Testis (tissue), 3 donors: ENCODE measurements around the gene EXOSC5. TPM values are rescaled to one million over a fixed set of nuclear protein-coding genes. Genes with fewer than 3 reads are reported as not detected.

Source experiments
- DNase-seq: peaks from one replicate; pipeline ENCODE4 v3.0.0-alpha.2; 2019
- H3K27ac ChIP-seq, 2 donors: fragments of 200-600 bp; sonication (generic); one replicate each; pipeline ENCODE4 v1.5.1; 2019
- H3K27me3 ChIP-seq: fragments of 200-600 bp; sonication (generic); one replicate; pipeline ENCODE4 v1.5.1; 2019
- H3K36me3 ChIP-seq: fragments of 200-600 bp; sonication (generic); one replicate; pipeline ENCODE4 v1.5.1; 2017; ENCODE audit warnings: low read depth; ENCODE audit errors: missing control alignments
- H3K4me1 ChIP-seq: fragments of 200-600 bp; sonication (generic); one replicate; pipeline ENCODE4 v1.5.1; 2019
- H3K4me3 ChIP-seq, 2 donors: fragments of 200-600 bp; sonication (generic); one replicate each; pipeline ENCODE4 v1.5.1; 2017 to 2019
- H3K9me3 ChIP-seq: fragments of 200-600 bp; sonication (generic); one replicate; pipeline ENCODE4 v1.5.1; 2017
- POLR2A ChIP-seq: fragments of 450-650 bp; IDR thresholded peaks from one replicate; pipeline ENCODE4 v1.6.1; 2017; ENCODE audit warnings: antibody characterized with exemption, mild to moderate bottlenecking, moderate library complexity
- whole genome bisulfite sequencing, 2 donors: methylation state at CpG; one replicate each; pipeline ENCODE4 v1.1.5; 2018; 5-methylcytosine and 5-hydroxymethylcytosine counted together
- intact Hi-C: fragments of 100-400 bp; cut with DNase I; formaldehyde crosslinking; loops from one replicate; pipeline ENCODE4 v1.15.1; 2023; ENCODE audit warnings: low total_unique reads
- polyA plus RNA-seq: library from polyadenylated mRNA; stranded (reverse); fragments of 350-450 nt; fragmentation: Illumina TruSeq; extraction: RNeasy Lipid Tissue Mini Kit (QIAGEN cat#74804); gene quantifications from one replicate; pipeline ENCODE4 v1.2.3, GENCODE V29; 2014; ENCODE audit warnings: low read depth, low replicate concordance; ENCODE audit not compliant: insufficient read depth
- total RNA-seq, 2 donors: library from RNA; depleted of rRNA; stranded (reverse); fragments of >200 nt; gene quantifications; one replicate each; pipeline ENCODE4 v1.2.3, GENCODE V29; 2016
- TF ChIP-seq, protein P1 (sequence below), 3 experiments: fragments of 450-650 bp in 2 of 3; fragments of 200-600 bp in 1 of 3; sonication (generic) in 1 of 3; IDR thresholded peaks; one replicate each; pipeline ENCODE4 v1.5.1; 2016 to 2019; ENCODE audit warnings: antibody characterized with exemption in 3 of 3, mild to moderate bottlenecking in 2 of 3, moderate library complexity in 1 of 3

Gene EXOSC5
- total and polyA plus RNA-seq, 3 donors from 2014 or later, result 19.1 to 28.0 (median 23.8) TPM

DNA sequence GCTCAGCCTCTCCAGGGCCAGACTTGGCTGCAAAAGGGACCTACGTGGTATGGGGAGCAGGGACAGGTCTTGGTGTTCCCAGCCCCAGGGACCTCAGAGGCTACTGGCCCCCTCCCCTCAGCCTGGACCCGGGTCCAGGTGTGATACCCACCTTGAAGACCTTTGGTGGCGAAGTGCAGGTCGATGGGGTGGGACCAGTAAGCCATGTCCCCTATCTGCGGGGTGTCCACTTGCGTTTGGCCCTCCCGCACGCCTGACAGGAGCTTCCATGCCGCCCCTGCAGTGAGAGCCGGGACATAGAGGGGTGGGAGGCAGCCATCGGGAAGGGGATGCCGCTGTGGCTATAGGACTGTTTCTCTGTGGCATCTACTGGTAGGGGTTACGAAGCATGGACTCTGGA, 39.4 kb downstream of the EXOSC5 start:
- no peak for TF ChIP-seq POLR2A
- TF ChIP-seq, protein P1, sequence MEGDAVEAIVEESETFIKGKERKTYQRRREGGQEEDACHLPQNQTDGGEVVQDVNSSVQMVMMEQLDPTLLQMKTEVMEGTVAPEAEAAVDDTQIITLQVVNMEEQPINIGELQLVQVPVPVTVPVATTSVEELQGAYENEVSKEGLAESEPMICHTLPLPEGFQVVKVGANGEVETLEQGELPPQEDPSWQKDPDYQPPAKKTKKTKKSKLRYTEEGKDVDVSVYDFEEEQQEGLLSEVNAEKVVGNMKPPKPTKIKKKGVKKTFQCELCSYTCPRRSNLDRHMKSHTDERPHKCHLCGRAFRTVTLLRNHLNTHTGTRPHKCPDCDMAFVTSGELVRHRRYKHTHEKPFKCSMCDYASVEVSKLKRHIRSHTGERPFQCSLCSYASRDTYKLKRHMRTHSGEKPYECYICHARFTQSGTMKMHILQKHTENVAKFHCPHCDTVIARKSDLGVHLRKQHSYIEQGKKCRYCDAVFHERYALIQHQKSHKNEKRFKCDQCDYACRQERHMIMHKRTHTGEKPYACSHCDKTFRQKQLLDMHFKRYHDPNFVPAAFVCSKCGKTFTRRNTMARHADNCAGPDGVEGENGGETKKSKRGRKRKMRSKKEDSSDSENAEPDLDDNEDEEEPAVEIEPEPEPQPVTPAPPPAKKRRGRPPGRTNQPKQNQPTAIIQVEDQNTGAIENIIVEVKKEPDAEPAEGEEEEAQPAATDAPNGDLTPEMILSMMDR (IDR thresholded peaks at IDR 0.05), result no peak
- Histone ChIP-seq H3K36me3 (no peaks in the 10 kb centered on the region), H3K4me3 (no peak overlapping the region), H3K27me3 (no peaks in the 10 kb centered on the region), H3K27ac (no peak overlapping the region), H3K4me1 (no peaks in the 10 kb centered on the region), H3K9me3 (no peaks in the 10 kb centered on the region)
- intact Hi-C loops, result no loop called here
- DNase-seq, result no peak
- 92 to 93% methylated on average over 13 of the region's 13 CpGs for WGBS, 2 donors

DNA sequence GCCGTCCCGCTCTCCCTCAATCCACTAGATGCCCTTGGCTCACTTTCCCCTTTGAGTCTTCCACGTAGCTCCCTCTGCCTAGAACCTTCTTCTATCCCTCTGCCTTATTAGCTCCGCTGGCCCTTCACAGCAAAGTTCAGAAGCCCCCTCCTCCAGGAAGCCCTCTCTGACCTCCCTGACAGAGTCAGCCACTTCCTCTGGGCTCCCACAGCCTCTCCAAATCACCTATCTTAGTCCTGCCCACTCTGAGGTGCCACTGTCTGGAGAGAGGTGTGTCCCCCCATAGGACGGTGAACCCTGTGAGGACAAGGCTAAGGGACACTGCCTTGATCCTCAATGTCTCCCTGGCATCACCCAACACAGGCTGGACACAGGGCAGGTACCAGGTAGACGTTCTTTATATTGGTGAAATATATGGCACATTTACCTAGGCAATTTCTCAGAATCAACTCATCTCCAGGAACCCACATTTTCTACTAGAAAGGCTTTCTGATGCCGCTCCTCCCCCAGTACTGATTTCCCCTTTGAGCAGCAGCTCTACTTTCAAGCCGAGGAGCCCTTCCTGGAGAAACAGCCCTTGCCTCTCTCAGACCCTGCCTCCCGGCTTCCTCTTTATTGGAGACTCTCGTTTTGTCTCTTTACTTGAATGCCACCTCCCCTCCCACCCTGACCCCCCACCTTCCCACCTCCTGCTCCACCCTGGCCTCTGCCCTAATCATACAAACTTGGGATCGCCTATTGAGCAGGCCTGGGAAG, 40.0 kb downstream of the EXOSC5 start:
- DNase-seq, result no peak
- WGBS, 2 donors, result 78 to 87% methylated on average over 10 to 11 of the region's 11 CpGs
- no peak for TF ChIP-seq POLR2A
- TF ChIP-seq, protein P1 (IDR thresholded peaks at IDR 0.05), result no peak
- no peaks in the 10 kb centered on the region for H3K36me3 ChIP-seq
- no peaks in the 10 kb centered on the region for H3K9me3 ChIP-seq
- H3K4me3 ChIP-seq, result no peak overlapping the region
- no peak overlapping the region for H3K27ac ChIP-seq
- H3K4me1 ChIP-seq, result peaks cover 1% of the 10 kb centered on the region
- H3K27me3 ChIP-seq, result no peaks in the 10 kb centered on the region
- intact Hi-C loops, result no loop called here

DNA sequence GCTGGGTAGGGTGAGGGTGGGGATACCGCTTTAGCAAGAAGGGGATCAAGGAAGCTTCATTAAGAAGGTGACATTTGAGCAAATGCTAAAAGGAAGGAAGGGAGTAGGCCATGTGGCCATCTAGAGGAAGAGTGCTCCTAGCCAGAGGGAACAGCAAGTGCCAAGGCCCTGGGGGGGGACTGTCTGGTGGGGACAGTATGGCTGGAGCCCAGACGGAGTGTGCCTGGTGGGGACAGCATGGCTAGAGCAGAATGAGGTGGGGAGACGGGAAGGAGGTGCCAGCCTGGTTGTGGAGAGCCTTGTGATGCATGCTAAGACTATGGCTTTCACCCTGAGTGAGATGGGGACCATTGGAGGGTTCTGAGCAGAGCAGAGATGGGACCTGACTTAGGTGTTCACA, 41.4 kb downstream of the EXOSC5 start:
- H3K36me3 ChIP-seq, result no peaks in the 10 kb centered on the region
- intact Hi-C loops, result no loop called here
- H3K9me3 ChIP-seq, result no peaks in the 10 kb centered on the region
- peaks cover 4% of the 10 kb centered on the region for H3K4me1 ChIP-seq
- no peak overlapping the region for H3K4me3 ChIP-seq
- H3K27ac ChIP-seq, result no peak overlapping the region
- no peak for DNase-seq
- WGBS, 2 donors, result 82 to 86% methylated on average over 3 of the region's 3 CpGs
- no peaks in the 10 kb centered on the region for H3K27me3 ChIP-seq
- TF ChIP-seq, protein P1 (IDR thresholded peaks at IDR 0.05), result no peak
- TF ChIP-seq POLR2A, result no peak

DNA sequence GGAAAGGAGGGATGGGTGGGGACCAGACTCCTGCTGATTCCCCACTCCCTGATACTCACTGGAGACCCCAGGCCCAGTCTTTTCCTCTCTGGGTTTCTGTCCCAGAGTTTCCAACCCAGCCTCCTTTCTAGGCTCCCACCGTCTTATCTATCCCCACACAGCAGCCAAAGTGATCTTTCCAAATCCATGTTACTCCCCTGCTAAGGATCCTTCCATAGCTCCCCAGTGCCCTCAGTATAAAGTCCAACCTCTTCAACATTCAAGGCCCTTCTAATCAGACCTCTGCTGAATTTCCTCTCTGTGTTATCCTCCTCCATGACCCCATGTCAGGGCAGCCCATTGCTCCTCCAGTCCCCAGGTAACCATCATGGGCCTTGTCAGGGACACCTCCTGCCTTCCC, 42.1 kb downstream of the EXOSC5 start:
- intact Hi-C loops, result no loop called here
- TF ChIP-seq POLR2A, result no peak
- TF ChIP-seq, protein P1 (IDR thresholded peaks at IDR 0.05), result no peak
- Histone ChIP-seq H3K27ac (no peak overlapping the region), H3K4me1 (peaks cover 8% of the 10 kb centered on the region), H3K27me3 (no peaks in the 10 kb centered on the region), H3K9me3 (no peaks in the 10 kb centered on the region), H3K36me3 (no peaks in the 10 kb centered on the region), H3K4me3 (no peak overlapping the region)
- DNase-seq, result no peak
- WGBS, 2 donors, result 79 to 96% methylated on average over 1 of the region's 1 CpG
